Stimulated activated CD8-positive, alpha-beta memory T cell treated with anti-CD3 and anti-CD28 coated beads, Interleukin-15, amount 100 ng/mL, for 24 hours (primary cell): Measurements from ENCODE around the gene OR8A1.
"Not testable (repeated sequence)": the region's sequence is repeated elsewhere in the genome, so short reads cannot be mapped to it uniquely, and the experiment has no call there.

Source experiments
- DNase-seq: peaks from one replicate; pipeline ENCODE4 v3.0.0-alpha.2; 2020; ENCODE audit warnings: low read depth

Gene OR8A1

GRCh38 chr11:124595302-124595701 is 25.5 kb downstream of the OR8A1 start:
- no peak for DNase-seq

DNA sequence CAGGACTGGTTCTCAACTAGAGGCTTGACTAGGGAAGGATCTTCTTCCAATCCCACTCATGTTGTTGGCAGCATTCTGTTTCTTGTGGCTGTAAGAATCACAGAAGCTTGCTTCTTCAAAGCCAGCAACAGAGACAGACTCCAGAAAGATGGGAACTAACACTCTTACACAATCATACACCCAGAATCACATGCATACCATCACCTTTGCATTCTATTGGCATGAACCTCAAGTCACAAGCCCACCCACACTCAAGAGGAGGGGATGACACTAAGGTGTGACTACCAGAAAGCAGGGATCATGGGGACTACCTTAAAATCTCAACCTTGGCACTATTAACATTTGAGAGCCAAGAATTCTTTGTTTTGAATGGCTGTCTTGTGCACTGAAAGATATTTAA is 27.8 kb downstream of the OR8A1 start:
- DNase-seq: no peak

- no peak for DNase-seq
These were observed 31.0 kb downstream of the OR8A1 start for GRCh38 chr11:124600621-124601320.

DNA sequence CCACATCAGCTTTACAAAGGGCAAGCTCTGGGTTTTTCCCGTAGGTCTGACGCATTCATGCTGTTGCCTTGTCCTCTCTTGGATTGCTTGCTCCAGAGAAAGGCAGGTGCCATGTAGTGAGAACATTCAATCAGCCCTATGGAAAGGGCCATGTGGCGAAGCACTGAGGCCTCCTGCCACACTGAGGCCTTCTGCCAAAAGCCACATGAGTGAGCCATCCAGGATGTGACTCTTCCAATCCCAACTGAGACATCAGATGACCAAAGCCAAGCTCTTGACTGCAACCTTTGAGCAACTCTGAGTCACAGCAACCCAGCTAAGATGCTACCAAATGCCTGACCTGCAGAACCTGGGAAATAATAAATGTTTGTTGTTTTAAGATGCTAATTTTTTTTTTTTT is 32.4 kb downstream of the OR8A1 start:
- DNase-seq: no peak

GRCh38 chr11:124602723-124603122 is 32.9 kb downstream of the OR8A1 start:
- not testable (repeated sequence) for DNase-seq

DNA sequence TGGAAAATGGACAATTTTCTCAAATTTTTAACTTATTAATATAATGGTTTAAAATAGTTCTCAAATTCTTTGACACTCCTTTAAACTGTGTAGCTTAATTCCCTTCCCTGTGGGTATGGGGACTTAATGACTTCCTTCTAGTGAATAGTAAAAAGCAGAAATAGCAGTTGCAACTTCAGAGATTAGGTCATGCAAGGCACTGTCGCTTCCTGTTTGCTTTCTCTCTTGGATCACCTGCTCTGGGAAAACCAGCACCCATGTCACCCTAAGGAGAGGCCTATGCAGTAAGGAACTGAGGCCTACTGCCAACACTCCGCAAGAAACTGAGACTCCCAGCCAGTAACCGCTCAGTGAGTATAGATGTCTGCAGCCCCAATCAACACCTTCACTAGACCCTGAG is 35.9 kb downstream of the OR8A1 start:
- DNase-seq: no peak

- no peak for DNase-seq
These were observed 38.4 kb downstream of the OR8A1 start for GRCh38 chr11:124608147-124608546.

DNA sequence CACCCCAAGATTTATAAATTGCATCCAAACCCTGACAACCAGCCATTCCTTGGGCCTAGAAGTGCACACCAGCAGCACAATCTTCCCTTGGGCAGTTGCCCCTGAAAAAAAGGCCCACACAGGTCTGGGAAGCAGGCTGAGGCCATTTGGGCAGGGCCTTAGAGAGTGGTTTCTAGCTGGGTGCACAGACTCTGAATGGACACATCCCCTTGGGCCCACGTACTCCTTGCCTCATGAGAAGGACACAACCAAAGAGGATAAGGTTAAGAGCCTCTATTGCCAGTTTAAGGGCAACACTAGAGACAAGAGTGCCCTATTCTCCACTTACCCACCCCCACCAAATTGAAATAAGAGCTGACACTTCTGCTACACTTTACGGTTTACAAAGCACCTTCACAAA is 40.5 kb downstream of the OR8A1 start:
- no peak for DNase-seq

DNA sequence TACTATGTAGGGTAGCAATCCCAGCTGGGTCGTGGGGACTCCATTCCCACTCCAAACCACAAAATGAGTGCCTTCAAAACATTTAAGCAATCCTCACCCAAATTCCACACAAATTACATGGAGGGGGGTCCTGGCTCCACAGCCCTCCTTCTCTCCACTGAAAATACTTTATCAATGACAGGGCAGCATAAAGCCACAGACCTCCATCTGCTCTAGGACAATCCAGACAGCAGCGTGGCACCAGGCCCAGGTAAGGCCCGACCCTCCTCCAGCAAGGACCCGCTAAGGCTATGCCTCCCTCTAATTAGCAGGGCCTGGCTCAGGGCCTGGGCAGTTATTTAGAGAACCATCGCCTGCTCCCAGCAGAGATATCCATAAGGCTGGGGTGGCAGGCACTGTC is 41.3 kb downstream of the OR8A1 start, which contains the start of gene PANX3:
Gene PANX3 (plus strand): TSS at position 365 of the 400 bp plus-strand sequence. CDS start 129 bp downstream, outside the sequence.
- no peak for DNase-seq

- DNase-seq: no peak
These were observed 42.2 kb downstream of the OR8A1 start for GRCh38 chr11:124612045-124612444.

- no peak for DNase-seq
These were observed 42.9 kb downstream of the OR8A1 start for GRCh38 chr11:124612567-124613246.

DNA sequence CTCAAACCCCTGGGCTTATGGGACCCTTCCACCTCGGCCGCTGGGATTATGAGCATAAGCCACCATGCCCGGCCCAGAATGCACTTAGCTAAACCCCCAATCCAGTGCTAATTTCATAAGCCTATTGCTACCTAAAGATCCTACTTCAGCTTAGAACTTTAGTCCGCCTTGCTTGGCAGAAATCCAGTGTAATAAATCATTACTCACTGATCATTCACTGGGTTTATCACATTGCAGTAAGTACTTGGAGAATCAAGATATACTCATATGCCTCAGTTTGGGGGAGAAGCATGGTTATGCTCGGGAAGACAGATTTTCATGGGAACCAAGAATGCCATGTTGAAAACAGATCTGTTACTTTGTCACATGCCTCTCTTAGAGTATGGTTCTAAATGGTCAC is 49.1 kb downstream of the OR8A1 start:
- no peak for DNase-seq
